HG03066 (cell line): ENCODE data around the gene BANK1.

Experiments used
- ATAC-seq: cut with Tn5 transposase; IDR thresholded peaks from one replicate; pipeline ENCODE4 v1.9.1; 2021; ENCODE audit warnings: low read depth; ENCODE audit not compliant: unreplicated experiment

BANK1 gene

DNA sequence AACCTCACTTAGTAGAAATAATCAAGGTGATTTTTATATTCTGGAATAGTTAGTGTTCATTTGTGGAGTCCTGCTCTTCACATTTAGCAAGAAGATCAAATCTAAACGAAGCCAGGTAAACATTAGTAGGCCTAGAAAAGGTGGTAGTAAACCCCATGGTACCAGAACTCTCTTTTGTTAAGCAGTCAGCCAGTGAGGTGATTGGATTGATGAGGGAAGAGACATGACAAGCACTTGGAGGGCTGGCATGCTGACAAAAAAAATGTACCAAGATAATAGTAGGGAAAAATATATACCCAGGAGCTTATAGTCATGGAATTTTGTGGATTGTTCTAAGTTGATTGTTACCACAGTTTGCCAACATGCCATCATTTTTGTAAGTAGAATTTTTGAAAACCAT is 163.8 kb downstream of the BANK1 start:
- no peak for ATAC-seq

DNA sequence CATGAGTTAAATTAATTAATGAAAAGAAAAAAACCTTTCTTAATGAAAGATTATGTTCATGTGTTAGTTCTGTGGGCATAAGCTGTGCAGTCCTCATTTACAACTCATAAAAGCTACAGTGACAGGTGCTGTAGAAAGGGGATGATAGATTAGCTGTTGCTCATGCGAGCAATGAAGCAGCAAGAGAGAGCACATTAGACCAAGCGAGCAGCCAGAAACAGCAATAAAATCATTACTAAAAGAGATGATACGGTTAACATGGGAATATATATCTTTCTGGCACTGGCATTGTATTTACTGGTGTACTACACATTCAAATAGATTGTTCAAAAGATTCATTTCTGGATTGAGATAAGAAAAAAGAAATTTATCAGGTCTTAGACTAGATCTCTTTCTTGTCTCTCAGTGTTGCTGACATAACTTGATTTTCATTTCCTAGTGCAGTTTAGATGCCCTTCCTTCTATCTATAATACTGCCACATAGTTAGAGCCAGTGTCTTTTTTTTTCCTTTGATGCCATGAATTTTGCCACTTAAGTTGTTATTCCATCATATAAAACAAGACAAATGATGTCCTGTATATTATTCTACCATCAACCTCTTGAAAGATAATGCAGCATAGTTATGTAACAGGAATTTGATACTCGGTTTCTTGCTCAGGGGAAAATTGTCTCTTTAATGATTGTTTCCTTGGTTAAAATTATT is 164.6 kb downstream of the BANK1 start:
- ATAC-seq, result no peak

DNA sequence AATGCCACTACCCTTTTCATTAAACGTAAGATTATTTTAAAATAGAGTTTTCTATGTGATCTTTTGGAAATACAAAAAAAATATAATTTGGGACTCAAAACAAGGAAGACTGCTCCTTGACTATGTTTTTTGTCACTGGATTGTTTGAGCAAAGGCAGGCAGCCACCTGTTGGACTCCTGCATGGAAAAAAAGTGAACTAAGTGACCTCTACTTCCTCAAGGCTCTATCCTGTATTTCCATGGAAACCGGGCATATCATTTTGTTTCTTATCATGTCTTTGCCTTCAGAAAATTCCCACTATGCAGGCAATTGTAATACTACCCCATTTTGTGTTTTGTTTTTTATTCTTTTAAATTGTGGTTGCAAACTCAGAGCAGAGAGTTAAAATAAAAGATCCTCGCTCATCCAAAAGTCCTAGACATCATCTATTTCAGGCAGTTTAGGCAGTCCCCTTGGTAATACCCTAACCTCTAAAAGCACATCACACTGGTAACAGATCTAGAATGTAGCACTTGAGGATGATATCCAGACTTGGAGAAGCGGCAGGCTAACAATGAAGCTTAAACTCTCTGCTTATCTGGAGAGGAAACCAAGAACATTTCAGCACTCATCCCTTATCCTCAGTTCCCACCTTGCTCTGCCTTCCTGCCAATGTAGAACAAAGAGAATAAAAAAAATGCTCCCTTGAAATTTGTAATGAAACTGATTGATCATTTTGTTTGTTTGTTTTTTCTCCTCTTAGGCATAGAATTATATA is 165.7 kb downstream of the BANK1 start:
- no peak for ATAC-seq

DNA sequence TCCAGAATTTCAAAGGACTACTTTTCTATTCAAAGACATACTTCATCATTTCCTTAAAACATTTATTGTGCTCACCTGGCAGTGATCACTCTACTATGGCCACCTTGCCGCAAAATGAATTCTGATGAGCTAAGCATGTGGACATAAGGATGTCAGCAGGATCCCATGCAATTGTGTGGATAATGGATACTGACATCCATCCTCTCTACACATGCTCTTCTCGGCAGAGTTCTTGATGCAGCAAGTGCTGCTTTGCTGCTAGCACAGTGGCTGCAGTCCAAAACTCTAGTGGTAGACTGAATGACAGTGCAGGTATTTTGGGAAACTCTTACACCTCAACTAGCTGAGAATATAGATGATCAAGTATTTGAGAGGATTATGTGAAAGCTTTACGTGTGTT is 168.0 kb downstream of the BANK1 start:
- ATAC-seq, result no peak

DNA sequence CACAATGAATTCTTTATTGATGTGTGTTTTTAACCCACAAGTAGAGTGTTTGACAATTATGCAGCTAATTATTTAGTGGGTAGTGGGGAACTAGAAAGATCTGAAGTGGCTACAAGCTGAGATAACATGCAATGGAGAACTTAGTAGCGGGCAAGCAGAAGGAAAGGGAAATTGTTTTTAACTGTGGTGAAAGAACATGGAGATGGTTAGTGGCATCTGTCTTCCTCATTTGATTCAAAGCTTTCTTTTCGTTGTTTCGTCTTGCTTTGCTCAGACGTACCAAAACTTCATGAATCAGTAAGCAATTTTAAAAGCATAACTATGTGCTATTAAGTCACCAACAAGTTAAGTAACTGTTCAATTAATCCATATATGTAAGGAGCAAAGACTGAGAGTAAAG is 169.9 kb downstream of the BANK1 start:
- no peak for ATAC-seq

DNA sequence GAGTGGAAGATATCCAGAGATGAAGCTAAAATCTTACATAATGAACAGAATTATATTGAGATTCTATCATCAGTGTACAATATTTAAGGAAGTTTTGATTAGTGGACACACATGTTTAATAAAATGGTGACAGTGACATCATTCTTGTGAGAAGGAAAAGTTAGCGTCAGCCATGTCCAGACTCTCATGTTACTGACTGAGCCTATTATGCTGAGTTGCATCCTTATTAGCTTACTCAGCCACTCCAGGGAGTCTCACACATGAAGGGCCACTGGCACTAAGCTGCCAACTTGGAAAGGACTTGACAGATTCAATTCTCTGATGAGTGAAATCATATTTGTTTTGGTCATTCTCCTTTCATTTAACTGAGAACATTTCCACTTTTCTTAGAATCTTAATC is 170.6 kb downstream of the BANK1 start:
- ATAC-seq, result no peak

DNA sequence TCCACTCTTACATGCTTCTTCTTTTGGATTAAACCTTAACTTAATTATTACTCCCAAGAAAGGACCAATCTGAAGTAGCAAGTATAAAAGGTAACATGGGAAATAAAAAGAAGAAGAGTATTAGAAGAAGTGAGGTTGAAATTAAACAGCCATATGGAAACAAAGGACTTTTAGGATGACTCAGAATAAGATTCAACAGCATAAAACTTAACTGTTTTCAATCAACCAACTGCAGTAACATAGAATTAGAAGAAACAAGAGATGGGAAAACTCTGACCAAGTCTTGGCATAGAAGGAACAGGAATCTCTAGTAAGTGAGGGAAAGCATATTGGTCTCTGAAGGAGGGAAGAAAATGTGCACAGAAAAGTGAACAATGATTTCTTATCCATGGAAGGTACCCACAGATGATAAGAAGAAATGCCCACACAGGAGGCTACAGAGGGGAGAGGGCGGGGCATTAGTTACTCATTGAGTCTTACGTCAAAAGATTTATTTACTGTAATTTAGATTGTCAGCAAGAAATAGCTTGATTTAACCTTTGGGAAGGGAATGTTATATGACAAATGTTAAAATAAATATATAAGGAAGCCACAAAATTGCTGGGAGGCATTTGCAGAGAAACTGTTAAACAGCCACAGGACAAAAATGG is 177.3 kb downstream of the BANK1 start:
- ATAC-seq, result no peak

DNA sequence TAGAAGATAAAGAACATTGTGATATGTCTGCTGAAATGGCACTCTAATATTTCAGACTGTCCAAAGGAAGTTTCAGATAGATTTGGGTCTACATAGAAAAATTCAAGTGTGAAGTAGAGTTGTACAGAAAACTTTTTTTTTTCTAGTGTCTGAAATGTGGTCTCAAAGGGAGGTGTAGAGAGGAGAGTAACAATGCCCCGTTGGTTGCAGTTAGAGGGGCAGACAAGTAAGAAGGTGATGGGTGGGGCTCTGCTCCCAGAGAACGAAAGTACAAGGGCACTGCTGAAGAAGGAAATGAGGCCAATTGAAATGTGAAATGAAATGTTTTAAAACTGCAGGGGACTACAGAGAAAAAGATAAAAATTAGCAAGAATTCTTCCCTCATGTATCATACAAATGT is 177.8 kb downstream of the BANK1 start:
- no peak for ATAC-seq

DNA sequence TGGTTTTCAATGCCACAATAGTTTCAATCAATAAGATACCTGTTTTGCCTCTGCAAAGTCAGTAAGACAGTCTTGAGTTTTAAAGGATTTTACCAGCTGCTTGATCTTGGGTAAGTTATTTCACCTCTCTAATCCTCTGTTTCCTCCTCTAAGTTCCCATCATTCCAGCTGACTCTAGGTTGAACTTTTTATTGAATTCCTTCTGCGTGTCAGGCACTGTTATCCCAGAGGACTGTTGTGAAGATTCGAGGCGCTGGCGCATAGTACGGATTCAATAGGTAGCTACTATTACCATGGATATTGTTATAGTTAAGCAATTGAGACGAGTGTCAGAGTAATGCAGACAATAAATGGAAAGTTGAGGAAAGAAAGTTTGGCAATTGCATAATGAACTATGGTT is 179.4 kb downstream of the BANK1 start:
- no peak for ATAC-seq

DNA sequence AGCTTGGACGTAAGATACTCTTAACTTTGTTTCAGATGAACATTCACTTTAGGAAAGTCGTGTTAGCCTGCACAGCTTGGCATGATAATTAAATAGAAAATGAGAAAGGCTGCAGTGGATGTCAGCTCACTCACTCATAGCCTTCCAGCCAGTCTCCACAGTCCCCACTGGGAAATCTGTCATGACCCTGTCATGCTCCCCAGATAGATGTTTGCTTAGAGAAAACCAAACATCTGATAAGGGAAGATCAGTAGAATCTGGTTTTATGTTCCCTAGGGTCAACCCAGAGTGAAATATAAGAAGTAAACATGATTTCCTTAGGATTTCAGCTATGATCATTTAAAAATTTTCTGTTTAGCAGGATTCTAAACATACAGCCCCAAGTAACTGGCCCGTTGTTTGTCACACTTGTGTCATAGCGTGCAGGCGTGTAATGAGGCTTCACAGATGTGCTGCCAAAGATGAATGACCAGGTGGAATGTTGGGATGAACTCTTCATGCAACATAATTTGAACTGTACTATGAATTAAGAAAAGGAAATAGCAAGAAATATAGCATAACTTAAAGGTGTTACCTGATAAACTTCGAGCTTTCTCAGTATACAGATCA is 180.1 kb downstream of the BANK1 start:
- no peak for ATAC-seq

DNA sequence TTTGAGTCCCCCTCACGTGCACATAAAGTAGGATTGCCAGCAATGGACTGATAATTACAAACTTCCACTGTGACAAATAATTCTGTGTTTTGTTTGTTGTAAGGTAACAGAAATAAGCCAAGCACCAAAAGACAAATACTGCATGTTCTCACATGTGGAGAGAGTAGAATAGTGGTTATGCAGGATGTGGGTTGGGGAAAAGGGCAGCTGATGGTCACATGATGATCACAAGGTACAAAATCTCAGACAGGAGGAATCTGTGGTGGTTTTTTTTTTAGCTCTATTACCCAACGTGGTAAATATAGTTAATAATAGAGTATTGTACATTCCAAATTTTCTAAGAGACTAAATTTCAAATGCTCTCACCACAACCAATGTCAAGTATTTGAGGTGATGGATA is 182.3 kb downstream of the BANK1 start:
- ATAC-seq, result no peak

DNA sequence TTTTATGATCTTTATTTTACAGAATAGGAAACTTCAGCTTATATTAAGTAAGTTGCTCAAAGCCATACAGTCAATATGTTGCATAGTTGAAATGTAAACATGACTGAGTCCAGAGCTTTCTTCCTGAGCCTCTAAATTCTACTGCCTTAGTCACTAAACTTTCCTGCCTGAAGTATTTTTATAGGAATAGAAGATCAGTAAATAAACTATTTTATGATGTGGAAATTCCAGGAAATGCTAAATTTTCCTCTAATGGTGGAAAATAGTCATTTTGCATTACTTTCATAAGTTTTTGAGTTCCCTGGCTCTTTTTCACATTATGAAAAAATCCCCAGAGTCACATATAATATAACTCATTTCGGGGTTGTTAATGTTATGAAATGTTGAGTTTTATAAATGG is 182.8 kb downstream of the BANK1 start:
- ATAC-seq, result no peak

DNA sequence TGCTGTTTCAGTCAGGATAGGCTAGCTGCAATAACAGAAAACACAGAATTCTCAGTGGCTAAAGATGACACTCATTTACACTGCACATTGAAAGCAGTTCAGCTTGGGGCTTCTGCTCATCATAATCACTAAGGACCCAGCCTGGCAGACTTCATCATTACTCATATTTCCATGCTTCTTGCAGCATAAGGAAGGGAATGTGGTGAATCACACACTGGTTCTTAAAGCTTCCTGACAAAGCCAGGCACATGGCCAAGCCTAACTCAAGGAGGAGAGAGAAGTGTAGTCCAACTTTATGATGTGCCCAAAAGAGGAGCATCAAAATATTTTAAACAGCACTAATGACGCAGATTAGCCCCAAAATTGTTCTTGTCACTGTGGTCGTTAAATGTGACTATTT is 186.5 kb downstream of the BANK1 start:
- no peak for ATAC-seq

DNA sequence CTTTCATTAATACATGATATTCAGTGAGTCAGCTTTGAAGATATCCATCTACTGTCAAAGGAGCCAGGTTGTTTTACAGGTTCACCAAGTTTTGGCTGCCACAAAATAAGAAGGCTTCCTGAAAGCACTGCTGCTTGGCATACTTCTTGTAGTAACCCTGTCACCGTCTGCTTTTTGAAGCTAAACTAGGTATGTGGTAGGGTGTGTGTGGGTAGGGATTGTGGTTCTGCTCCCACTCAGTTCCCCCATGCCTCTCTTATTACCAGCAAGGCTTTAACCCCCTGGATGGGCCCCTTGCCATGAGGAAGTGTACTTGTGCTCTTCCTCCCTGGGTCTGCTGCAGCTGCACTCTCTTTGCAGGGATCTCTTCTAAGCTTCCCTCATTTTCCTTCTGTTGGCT is 191.2 kb downstream of the BANK1 start:
- no peak for ATAC-seq

DNA sequence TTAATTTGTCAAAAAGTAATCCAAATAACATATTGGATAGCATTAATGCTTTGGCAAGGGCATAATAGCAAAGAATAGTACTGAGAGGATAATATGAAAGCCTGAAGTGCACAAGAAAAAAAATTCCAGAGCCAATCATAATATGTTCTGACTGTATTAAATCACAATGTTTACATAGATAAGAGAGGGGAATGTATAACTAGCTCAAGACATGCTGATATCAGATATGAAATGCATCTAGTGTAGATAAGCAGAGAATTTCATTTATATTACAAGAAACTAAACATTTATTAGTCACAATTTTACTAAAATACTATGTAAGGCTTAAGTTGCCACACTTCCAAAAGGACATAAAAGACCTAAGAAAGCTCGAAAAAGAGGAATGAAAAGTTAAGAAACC is 193.3 kb downstream of the BANK1 start:
- no peak for ATAC-seq

DNA sequence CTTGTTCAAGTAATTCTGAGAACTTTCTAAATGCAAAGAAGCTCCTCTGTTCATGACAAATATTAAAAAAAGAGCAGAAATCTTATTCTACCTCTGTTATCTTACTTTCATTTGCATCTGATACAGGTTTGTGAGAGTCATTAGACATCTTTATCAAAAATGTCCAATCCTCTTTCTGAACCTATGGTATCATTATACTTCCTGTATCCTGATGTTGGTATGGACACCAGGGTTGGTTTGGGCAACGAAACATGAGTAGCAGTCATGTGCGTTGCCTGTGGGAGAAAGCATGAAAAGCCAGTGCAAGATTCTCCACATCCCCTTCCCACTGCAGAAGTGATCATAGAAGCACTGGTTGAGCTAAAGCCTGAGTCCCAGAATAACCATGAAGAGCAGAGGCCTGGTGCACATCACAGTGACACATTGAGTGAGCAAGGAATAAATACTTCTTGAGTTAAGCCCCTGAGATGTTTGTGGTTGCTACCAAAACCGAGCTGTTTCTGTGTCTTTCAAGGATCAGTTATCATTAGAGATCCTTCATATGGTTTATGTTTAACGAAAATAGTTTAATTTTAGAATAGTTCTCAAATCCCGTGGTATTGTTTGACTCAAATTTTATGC is 197.2 kb downstream of the BANK1 start:
- ATAC-seq, result peak; percentile 97

DNA sequence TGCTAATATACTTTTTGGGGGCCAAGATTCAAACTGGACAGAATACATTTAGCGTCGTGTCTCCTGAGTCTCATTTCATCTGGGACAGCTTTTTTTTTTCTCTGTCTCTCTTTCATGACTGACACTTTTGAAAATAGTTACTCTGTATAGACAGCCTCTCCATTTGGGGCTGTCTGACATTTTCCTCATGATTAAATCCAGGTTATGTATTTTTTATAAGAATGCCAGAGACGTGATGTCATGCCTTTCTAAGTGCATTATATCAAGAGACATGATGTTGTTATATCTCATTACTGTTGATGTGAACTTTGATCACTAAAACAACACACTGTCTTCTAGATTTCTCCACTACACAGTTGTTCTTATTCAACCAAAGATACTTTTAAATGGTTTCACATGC is 199.0 kb downstream of the BANK1 start:
- no peak for ATAC-seq

DNA sequence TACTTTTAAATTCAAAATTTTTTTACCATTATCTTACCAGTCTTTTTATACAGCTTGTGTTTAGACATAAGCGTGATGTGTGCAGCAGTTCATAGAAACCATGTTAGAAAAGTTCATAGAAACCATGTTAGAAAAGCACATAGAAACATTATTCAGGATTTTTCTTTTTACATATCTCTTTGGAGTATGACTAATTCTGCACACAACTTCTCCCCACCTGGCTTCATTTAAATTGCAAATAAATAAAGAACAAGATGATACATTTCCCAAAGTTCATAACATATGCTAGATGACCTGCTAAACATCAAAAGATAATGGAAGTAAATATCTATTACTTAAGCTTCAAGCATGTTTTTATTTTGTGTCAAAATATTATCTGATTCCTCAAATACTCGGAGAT is 201.9 kb downstream of the BANK1 start:
- ATAC-seq, result no peak

DNA sequence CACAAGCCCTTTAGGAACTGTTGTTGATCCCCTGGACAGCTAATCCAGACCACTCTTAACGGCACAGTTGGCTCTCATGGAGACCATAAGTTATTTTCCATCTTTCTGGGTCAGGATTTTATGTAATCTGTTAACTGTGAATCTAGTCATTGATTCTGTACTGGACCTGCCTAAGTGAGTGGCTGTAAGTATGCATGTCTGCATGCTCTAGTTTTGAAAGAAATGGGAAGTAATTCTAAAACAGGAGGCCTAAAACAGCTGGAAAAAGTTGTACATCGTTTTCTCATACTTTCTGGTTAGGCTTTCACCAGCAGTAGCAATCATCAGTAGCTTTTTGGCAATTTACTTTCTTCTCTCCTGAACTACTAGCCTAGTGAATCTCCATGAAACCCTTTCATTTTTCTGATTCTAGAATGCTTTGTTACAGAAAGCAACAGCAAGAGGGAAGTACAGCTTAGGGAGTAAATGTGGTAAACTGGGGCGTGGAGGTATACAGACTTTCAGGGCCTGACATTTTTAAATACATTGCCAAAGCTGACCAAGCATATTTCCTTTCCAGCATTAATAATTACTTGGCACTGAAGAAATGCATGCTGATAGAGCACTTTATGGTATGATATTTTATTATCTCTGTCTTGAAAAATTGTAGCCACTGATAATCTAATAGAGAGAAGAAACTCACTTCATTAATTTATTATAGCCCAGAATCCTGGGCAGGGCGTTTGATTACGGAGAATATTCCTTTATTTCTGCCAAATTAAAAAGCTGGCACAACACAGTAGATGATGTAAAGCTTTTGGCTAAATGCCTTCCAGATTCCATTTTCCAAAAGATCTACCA is 202.7 kb downstream of the BANK1 start:
- ATAC-seq, result no peak
